Brain microvascular endothelial cell (primary cell): Measurements from ENCODE around the gene NEFH.
A peak's percentile ranks its signal among the peaks of the same experiment; 100 is the strongest.

ENCODE experiments used
- DNase-seq: peaks from one replicate; pipeline ENCODE4 v3.0.0-alpha.2; 2020
- H3K27ac ChIP-seq: fragments of 250-450 bp; sonication (Bioruptor Pico); 2 replicates; pipeline ENCODE4 v1.5.1; 2020; ENCODE audit warnings: mild to moderate bottlenecking, moderate library complexity
- H3K27me3 ChIP-seq: fragments of 250-450 bp; sonication (Bioruptor Pico); replicated peaks from 2 replicates; pipeline ENCODE4 v1.5.1; 2020; ENCODE audit warnings: mild to moderate bottlenecking
- H3K36me3 ChIP-seq: fragments of 250-450 bp; sonication (Bioruptor Pico); replicated peaks from 2 replicates; pipeline ENCODE4 v1.5.1; 2020; ENCODE audit warnings: mild to moderate bottlenecking
- H3K4me3 ChIP-seq: 2 replicates; pipeline ENCODE4 v1.5.1; 2011; ENCODE audit warnings: low read depth, mild to moderate bottlenecking, control low read depth, low read length, moderate library complexity
- in situ Hi-C: cut with HindIII; loops from 2 replicates; pipeline ENCODE4 v1.10.0; 2017; ENCODE audit warnings: low sequenced_read_pairs, low pct_ligation_motif_present
- TF ChIP-seq, protein P1 (sequence below): IDR thresholded peaks from 2 replicates; pipeline ENCODE4 v1.5.1; 2011; ENCODE audit warnings: low read depth, mild to moderate bottlenecking, moderate library complexity, low read length, control low read depth, inconsistent platforms; ENCODE audit errors: missing control alignments

The NEFH gene

DNA sequence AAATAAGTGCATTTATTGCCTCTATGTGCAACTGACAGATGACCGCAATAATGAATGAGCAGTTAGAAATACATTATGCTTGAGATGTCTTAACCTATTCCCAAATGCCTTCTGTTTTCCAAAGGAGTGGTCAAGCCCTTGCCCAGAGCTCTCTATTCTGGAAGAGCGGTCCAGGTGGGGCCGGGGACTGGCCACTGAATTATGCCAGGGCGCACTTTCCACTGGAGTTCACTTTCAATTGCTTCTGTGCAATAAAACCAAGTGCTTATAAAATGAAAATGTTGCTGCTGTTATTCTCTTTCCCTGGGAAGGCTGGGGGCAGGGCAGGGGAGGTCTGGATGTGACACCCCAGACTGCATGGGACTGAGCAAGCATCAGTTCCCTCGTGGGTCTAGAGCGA is 11.0 kb downstream of the NEFH start:
- H3K36me3 ChIP-seq = no peaks in the 10 kb centered on the region
- no peaks in the 10 kb centered on the region for H3K27me3 ChIP-seq
- TF ChIP-seq, protein P1, sequence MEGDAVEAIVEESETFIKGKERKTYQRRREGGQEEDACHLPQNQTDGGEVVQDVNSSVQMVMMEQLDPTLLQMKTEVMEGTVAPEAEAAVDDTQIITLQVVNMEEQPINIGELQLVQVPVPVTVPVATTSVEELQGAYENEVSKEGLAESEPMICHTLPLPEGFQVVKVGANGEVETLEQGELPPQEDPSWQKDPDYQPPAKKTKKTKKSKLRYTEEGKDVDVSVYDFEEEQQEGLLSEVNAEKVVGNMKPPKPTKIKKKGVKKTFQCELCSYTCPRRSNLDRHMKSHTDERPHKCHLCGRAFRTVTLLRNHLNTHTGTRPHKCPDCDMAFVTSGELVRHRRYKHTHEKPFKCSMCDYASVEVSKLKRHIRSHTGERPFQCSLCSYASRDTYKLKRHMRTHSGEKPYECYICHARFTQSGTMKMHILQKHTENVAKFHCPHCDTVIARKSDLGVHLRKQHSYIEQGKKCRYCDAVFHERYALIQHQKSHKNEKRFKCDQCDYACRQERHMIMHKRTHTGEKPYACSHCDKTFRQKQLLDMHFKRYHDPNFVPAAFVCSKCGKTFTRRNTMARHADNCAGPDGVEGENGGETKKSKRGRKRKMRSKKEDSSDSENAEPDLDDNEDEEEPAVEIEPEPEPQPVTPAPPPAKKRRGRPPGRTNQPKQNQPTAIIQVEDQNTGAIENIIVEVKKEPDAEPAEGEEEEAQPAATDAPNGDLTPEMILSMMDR = no peak
- no peak for DNase-seq
- in situ Hi-C loops = no loop called here
- H3K4me3 ChIP-seq = no peak overlapping the region
- no peak overlapping the region for H3K27ac ChIP-seq

DNA sequence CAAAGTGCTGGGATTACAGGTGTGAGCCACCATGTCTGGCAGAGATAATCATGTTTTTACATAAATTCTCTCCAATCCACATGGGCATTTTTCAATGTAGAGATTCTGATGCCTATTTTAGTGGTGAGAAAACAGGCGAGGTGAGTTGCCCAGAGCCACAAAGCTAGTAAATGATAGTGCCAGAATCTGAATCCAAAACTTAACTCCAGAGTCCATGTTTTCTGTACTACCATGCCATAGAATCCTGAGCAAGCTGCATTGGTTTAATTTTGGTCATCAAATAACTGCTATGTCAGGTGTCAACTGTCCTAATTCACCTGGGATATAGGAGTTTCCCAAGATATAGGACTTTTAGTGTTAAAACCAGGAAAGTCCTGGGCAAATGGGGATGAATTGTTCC is 13.6 kb downstream of the NEFH start:
- H3K27me3 ChIP-seq = no peaks in the 10 kb centered on the region
- TF ChIP-seq, protein P1 = no peak
- H3K4me3 ChIP-seq = no peak overlapping the region
- H3K36me3 ChIP-seq = no peaks in the 10 kb centered on the region
- no peak for DNase-seq
- no peak overlapping the region for H3K27ac ChIP-seq
- in situ Hi-C loops = no loop called here

DNA sequence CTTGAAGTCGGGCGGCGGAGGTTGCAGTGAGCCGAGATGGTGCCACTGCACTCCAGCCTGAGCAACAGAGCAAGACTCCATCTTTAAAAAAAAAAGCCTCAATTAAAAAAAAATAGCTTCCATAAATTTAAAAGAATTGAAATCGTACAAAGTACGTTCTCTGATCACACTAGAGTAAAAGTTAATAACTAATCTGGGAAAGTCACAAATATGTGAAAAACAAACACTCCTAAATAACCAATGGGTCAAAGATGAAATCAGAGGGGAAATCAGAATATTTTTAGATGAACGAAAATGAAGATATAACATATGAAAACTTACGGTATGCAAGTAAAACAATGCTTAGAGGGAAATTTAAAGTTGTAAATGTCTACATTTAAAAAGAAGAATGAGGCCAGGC is 19.8 kb downstream of the NEFH start:
- TF ChIP-seq, protein P1 = no peak
- H3K27ac ChIP-seq = no peak overlapping the region
- no peak overlapping the region for H3K4me3 ChIP-seq
- DNase-seq = no peak
- no peaks in the 10 kb centered on the region for H3K36me3 ChIP-seq
- no peaks in the 10 kb centered on the region for H3K27me3 ChIP-seq
- in situ Hi-C loops = no loop called here

DNA sequence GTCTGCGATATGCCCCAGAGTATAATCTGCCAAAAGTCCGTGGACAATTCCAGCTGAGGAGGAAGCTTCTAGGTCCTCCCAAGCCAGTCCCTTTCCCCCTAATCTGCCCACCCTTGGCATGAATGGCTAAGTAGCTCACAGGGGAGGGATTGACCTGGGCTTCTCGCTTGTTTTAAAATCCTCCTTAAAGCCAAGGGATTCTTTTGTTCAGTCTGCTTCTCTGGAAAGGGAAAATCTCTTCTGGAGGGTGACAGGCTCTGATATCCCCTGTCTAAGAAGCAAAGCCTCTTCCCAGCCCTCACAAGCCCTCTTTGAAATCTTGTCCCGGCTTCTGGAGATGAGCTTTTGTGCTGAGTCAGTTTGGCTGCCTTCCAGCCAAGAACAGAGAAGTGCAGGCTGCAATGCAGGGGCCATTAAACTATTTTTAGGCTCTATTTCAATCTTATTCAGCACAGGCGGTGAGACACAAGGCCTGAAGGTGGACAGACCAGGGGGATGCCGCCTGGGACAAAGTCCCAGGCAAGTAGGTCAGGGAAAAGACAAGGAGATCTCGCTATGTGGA is 23.9 kb downstream of the NEFH start:
- peaks cover 26% of the 10 kb centered on the region for H3K36me3 ChIP-seq
- in situ Hi-C loops = no loop called here
- DNase-seq = peak; percentile 67

GRCh38 chr22:29509298-29509697 is 29.3 kb downstream of the NEFH start:
- no peak for DNase-seq
- H3K27me3 ChIP-seq = no peaks in the 10 kb centered on the region
- peaks cover 49% of the 10 kb centered on the region for H3K36me3 ChIP-seq
- in situ Hi-C loops = no loop called here
- no peak overlapping the region for H3K27ac ChIP-seq
- H3K4me3 ChIP-seq = no peak overlapping the region
- TF ChIP-seq, protein P1 = no peak

More for the DNA sequence above, 23.9 kb downstream of the NEFH start:
- H3K4me3 ChIP-seq = no peak overlapping the region
- no peak overlapping the region for H3K27ac ChIP-seq
- H3K27me3 ChIP-seq = no peaks in the 10 kb centered on the region
- TF ChIP-seq, protein P1 = no peak

DNA sequence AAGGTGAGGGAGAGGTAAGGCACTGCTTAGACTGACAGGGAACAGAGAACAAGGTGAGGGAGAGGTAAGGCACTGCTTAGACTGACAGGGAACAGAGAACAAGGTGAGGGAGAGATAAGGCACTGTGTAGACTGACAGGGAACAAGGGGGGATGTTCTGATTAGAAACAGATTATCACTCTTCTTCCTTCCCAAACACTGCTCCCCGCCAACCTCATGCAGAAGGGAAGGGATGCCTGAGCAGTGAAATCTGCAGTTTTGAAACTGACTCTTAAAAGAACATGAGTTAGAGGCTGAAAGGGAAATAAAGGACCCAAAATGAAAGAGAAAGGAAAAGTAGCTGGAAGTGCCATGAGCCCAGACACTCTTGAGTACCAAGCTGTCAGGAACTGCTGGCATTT is 29.8 kb downstream of the NEFH start:
- in situ Hi-C loops = no loop called here
- Histone ChIP-seq H3K36me3 (peaks cover 52% of the 10 kb centered on the region), H3K27me3 (no peaks in the 10 kb centered on the region), H3K27ac (no peak overlapping the region), H3K4me3 (no peak overlapping the region)
- TF ChIP-seq, protein P1 = no peak
- no peak for DNase-seq
